Measurements from ENCODE around the gene NDUFB10.

The NDUFB10 gene

GRCh38 chr16:1959269-1960039, at the start of gene NDUFB10:
Gene NDUFB10 (plus strand): TSS chr16:1959538. CDS start chr16:1959625, 87 bp downstream.
- Mint-ChIP-seq H3K9me3 (no peaks in the 10 kb centered on the region), H3K36me3 (peaks cover 28% of the 10 kb centered on the region), H3K27ac (peak within 1 kb of the TSS; percentile 94), H3K27me3 (peaks cover 20% of the 10 kb centered on the region), H3K4me1 (peaks cover 44% of the 10 kb centered on the region), H3K4me3 (peak within 1 kb of the TSS; percentile 95)
- DNase-seq: peak; percentile 94
- CTCF ChIA-PET: interaction anchor here (1.8 kb wide), 1 partner anchor 12 kb away, joined by 4 read pairs; the partner anchor contains the start of gene TBL3

GRCh38 chr16:1909561-1910231, 49.6 kb upstream of the NDUFB10 start:
- no peak for DNase-seq
- no peak overlapping the region for H3K27ac Mint-ChIP-seq
- no peaks in the 10 kb centered on the region for H3K4me1 Mint-ChIP-seq
- no peaks in the 10 kb centered on the region for H3K9me3 Mint-ChIP-seq
- no peaks in the 10 kb centered on the region for H3K36me3 Mint-ChIP-seq
- CTCF ChIA-PET: interaction anchor here (1.6 kb wide), 1 partner anchor 14 kb away, joined by 6 read pairs; no protein-coding TSS in a partner anchor
- H3K27me3 Mint-ChIP-seq: peaks cover 64% of the 10 kb centered on the region
- no peak overlapping the region for H3K4me3 Mint-ChIP-seq

DNA sequence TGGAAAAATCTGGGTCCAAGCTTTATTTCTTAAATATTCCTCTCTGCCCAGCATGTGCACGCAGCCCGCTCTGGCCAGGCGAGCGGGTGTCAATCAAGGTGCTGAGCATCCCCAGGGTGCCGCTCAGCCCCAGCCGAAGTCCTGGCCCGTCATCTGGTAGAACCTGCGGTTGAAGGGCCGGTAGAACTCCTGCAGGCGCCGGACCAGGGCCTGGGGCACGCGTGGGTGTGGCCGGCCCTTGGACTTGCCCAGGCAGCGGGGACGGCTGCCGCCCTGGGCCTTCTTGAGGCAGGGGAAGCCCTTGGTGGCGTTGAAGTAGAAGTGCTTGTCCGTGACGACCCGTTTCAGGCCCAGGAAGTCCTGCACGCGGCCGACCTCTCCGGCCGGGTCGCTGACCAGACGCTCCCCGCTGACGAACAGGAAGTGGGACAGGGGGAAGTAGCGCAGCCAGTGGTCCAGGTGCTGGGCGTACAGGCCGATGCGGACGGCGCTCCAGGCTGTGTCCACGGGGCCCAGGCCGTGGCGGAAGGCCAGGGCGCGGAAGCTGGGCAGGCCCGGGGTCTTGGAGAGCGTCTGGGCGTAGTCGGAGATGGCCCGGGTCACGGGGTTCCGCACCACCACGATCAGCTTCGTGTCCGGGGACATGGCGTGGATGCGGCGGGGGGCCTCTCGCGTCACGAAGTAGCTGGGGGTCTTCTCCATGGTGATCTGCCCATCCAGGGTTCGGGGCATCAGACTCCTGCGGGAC, 47.7 kb upstream of the NDUFB10 start:
- CTCF ChIA-PET: no interaction called here
- Mint-ChIP-seq H3K36me3 (no peaks in the 10 kb centered on the region), H3K4me3 (no peak overlapping the region), H3K9me3 (no peaks in the 10 kb centered on the region), H3K4me1 (no peaks in the 10 kb centered on the region), H3K27me3 (peaks cover 69% of the 10 kb centered on the region), H3K27ac (no peak overlapping the region)
- no peak for DNase-seq

- H3K9me3 Mint-ChIP-seq: no peaks in the 10 kb centered on the region
- no peak overlapping the region for H3K27ac Mint-ChIP-seq
- CTCF ChIA-PET: no interaction called here
- no peak overlapping the region for H3K4me3 Mint-ChIP-seq
- DNase-seq: no peak
- peaks cover 69% of the 10 kb centered on the region for H3K27me3 Mint-ChIP-seq
- H3K4me1 Mint-ChIP-seq: no peaks in the 10 kb centered on the region
- H3K36me3 Mint-ChIP-seq: no peaks in the 10 kb centered on the region
These were observed 47.2 kb upstream of the NDUFB10 start for GRCh38 chr16:1912215-1912543.

DNA sequence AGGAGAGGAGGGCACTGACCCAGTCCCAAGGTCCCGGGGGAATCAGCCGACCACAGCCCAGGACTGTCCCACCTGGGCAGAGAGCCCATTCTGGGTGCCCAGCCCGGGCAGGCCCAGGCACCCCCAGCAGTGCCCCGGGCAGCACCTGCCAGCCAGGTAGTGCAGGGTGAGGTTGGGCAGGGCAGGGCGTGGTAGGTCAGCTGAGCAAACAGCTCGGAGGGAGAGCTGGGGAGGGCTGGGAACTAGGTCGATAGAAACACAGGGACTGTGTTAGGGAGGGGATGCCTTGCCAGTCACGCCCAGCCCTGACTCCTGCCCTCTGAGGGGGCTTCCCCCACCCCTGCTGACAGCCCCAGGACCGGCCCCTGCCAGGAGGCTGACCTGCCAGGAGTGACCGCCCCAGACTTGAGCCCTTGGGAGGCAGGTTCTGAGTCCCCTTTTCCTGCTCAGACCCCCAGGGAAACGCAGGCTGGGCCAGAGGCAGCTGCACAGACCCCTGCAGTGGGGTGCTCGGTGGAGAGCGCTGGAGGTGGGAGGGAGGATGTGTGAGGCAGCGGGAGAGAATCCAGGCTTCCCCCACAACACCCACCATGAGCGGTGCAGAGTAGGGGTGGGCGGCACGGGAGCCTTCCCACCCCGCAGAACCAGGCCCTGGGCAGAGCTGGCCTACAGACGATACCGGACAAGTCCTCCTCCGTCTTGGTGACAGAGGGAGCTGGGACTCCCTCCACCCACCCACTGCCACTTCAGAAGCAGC, 45.8 kb upstream of the NDUFB10 start:
- H3K27me3 Mint-ChIP-seq: peaks cover 69% of the 10 kb centered on the region
- H3K4me1 Mint-ChIP-seq: no peaks in the 10 kb centered on the region
- no peaks in the 10 kb centered on the region for H3K36me3 Mint-ChIP-seq
- no peak overlapping the region for H3K27ac Mint-ChIP-seq
- no peak for DNase-seq
- H3K9me3 Mint-ChIP-seq: no peaks in the 10 kb centered on the region
- CTCF ChIA-PET: no interaction called here
- no peak overlapping the region for H3K4me3 Mint-ChIP-seq

- DNase-seq: no peak
- Mint-ChIP-seq H3K36me3 (no peaks in the 10 kb centered on the region), H3K27me3 (peaks cover 69% of the 10 kb centered on the region), H3K4me3 (no peak overlapping the region), H3K9me3 (no peaks in the 10 kb centered on the region), H3K4me1 (no peaks in the 10 kb centered on the region), H3K27ac (peak overlapping the region; percentile 55)
- CTCF ChIA-PET: no interaction called here
These were observed 45.2 kb upstream of the NDUFB10 start for GRCh38 chr16:1914084-1914608.

- Mint-ChIP-seq H3K27ac (no peak overlapping the region), H3K27me3 (peaks cover 70% of the 10 kb centered on the region), H3K36me3 (no peaks in the 10 kb centered on the region), H3K9me3 (no peaks in the 10 kb centered on the region), H3K4me1 (no peaks in the 10 kb centered on the region), H3K4me3 (no peak overlapping the region)
- CTCF ChIA-PET: no interaction called here
- DNase-seq: no peak
These were observed 44.4 kb upstream of the NDUFB10 start for GRCh38 chr16:1914988-1915387.

DNA sequence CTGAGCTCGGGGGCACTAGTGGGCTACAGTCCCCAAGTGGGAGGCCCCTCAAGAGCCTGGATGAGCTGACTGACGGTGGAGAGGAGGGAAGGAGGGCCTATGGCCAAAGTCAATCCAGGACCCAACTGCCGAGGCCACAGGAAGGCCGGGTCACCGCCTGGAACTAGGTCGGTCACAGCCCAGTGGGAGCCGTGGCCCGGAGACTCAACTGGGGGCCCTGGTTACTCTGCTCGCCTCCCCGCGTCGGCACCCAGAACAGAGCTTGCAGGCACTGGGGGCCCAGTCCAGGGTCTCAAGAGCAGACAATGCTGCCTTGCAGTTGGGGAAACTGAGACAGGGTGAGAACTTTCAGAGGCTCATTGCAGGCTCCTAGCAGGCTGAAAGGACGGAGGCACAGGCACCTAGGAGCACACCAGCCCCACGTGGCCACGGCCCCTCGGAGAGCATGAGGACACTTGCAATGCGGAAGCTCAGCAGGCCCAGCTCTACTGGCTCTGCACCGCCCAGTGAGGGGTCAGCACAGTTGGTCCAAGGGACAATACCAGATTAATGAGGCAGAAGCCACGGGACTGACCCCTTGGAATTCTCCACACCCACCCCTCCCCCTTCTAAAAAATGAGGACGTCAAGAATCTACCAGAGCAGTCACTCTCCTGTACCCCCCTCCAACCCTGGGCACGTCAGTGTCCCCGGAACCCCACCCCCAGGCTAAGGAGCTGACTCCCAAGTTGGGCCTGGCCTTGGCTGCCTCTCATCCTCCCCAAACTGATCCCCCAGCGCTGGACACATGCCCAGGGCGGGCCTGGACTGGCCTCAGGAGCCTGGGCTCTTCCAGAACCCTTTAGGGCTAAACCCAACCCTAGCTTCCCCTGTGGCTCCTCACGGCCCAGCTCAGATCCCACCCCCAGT, 43.4 kb upstream of the NDUFB10 start:
- Mint-ChIP-seq H3K36me3 (no peaks in the 10 kb centered on the region), H3K4me3 (no peak overlapping the region), H3K27me3 (peaks cover 78% of the 10 kb centered on the region), H3K4me1 (no peaks in the 10 kb centered on the region), H3K9me3 (no peaks in the 10 kb centered on the region), H3K27ac (no peak overlapping the region)
- DNase-seq: no peak
- CTCF ChIA-PET: interaction anchor here (1.2 kb wide), 1 partner anchor 52 kb away, joined by 3 read pairs; no protein-coding TSS in a partner anchor

- H3K36me3 Mint-ChIP-seq: no peaks in the 10 kb centered on the region
- H3K27ac Mint-ChIP-seq: no peak overlapping the region
- DNase-seq: no peak
- CTCF ChIA-PET: interaction anchor here (1.2 kb wide), 1 partner anchor 53 kb away, joined by 3 read pairs; no protein-coding TSS in a partner anchor
- H3K4me1 Mint-ChIP-seq: no peaks in the 10 kb centered on the region
- no peak overlapping the region for H3K4me3 Mint-ChIP-seq
- H3K27me3 Mint-ChIP-seq: peaks cover 85% of the 10 kb centered on the region
- H3K9me3 Mint-ChIP-seq: no peaks in the 10 kb centered on the region
These were observed 42.7 kb upstream of the NDUFB10 start for GRCh38 chr16:1916640-1916990.

DNA sequence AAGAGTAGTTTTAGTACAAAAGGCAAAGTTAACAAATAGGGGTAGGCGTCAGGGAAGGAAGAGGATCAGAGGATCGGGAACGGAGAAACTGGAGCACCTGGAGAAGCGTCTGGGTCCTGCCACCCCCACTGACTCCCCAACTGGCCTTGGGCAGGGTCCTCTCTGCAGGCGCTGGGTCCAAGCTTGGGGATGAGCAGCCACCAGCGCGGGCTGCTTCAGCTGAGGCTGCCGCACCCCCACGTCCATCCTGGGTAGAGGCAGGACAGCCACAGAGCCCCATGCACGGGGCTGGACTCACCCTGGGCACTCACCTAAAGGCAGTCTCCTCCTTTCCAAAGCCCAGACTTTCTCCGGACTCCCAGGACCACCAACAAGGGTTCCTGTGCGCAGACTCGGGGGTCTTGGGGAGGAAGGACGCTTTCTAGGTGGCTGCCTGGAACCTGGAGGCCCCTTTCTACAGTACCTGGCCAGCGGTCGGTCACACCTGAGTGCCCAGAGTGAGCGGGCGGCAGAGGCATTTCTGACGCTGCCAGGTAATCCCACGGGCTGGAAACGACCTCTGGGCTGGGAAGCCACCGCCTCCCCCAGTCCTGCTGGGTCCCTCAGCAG, 42.2 kb upstream of the NDUFB10 start:
- no peak for DNase-seq
- Mint-ChIP-seq H3K4me1 (no peaks in the 10 kb centered on the region), H3K27ac (no peak overlapping the region), H3K4me3 (no peak overlapping the region), H3K36me3 (no peaks in the 10 kb centered on the region), H3K9me3 (no peaks in the 10 kb centered on the region), H3K27me3 (peaks cover 90% of the 10 kb centered on the region)
- CTCF ChIA-PET: interaction anchor here (1.2 kb wide), 1 partner anchor 53 kb away, joined by 3 read pairs; no protein-coding TSS in a partner anchor

- Mint-ChIP-seq H3K27ac (no peak overlapping the region), H3K4me3 (no peak overlapping the region), H3K9me3 (no peaks in the 10 kb centered on the region), H3K27me3 (peaks cover 96% of the 10 kb centered on the region), H3K4me1 (no peaks in the 10 kb centered on the region), H3K36me3 (no peaks in the 10 kb centered on the region)
- no peak for DNase-seq
- CTCF ChIA-PET: no interaction called here
These were observed 41.5 kb upstream of the NDUFB10 start for GRCh38 chr16:1917665-1918350.

Data from activated naive CD4-positive, alpha-beta T cell treated with anti-CD3 and anti-CD28 coated beads, Interleukin-2, amount 10 ng/mL, durations not matched to agents 7 days and 5 days (primary cell).